Activated T-cell treated with anti-CD3 and anti-CD28 coated beads, Interleukin-2, amount 50 U/mL, for 4 hours (primary cell): ENCODE data around the gene USE1. TPM values are rescaled to one million over a fixed set of nuclear protein-coding genes. Genes with fewer than 3 reads are reported as not detected.

Experiments
- ATAC-seq, 2 donors: fragments of 200-7000 bp; cut with Tn5 transposase; one replicate each; pipeline ENCODE4 v1.10.0; 2021
- DNase-seq: peaks from one replicate; pipeline ENCODE4 v3.0.0-alpha.2; 2020
- H3K27me3 Mint-ChIP-seq: one replicate; pipeline ENCODE4 v1.8.0; 2021; ENCODE audit warnings: low read depth, mixed read lengths
- H3K36me3 Mint-ChIP-seq: one replicate; pipeline ENCODE4 v1.8.0; 2022; ENCODE audit warnings: mixed read lengths; ENCODE audit not compliant: insufficient read depth
- H3K4me1 Mint-ChIP-seq: one replicate; pipeline ENCODE4 v1.8.0; 2021; ENCODE audit warnings: low read depth, mixed read lengths
- H3K4me3 Mint-ChIP-seq: one replicate; pipeline ENCODE4 v1.8.0; 2021; ENCODE audit warnings: mild to moderate bottlenecking, moderate library complexity, mixed read lengths
- H3K9me3 Mint-ChIP-seq: one replicate; pipeline ENCODE4 v1.8.0; 2021; ENCODE audit warnings: mixed read lengths
- total RNA-seq, 3 donors: library from RNA; stranded (reverse); gene quantifications; one replicate each; pipeline ENCODE4 v1.2.1, GENCODE V29; 2021

The USE1 gene
- total RNA-seq, 3 donors from 2014 or later = 35.9 to 47.3 (median 46.6) TPM

DNA sequence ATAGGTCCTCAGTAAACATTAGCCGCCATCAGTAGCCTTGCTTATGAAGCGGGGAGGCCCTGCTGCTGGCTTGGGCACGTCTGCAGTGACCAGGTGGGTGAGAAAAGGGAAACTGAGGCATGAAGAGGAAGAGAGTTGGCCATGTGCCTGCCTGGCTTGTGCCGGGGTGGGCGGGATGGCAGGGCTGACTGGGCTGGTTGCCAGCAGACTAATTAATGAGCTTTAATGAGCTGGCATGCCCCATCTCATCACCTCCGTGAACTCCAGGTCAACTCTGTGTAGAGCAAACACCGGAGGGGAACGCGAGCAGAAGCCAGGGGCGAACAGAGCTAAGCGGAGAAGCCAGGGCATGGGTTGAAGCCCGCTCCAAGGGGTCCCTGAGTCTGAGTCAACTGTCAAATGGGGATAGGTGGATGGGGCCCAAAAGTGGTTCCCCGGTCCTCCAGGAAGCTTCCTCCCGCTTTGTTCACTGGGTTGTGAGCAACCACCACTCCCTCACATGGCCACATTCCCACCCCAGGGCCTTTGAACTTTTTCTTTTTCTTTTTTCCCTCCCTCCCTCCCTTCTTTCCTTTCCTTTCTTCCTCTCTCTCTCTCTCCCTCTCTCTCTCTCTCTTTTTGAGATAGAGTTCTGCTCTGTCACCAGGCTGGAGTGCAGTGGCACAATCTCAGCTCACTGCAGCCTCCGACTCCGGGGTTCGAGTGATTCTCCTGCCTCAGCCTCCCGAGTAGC, 21.8 kb downstream of the USE1 start:
- no peaks in the 10 kb centered on the region for H3K36me3 Mint-ChIP-seq
- DNase-seq = no peak

DNA sequence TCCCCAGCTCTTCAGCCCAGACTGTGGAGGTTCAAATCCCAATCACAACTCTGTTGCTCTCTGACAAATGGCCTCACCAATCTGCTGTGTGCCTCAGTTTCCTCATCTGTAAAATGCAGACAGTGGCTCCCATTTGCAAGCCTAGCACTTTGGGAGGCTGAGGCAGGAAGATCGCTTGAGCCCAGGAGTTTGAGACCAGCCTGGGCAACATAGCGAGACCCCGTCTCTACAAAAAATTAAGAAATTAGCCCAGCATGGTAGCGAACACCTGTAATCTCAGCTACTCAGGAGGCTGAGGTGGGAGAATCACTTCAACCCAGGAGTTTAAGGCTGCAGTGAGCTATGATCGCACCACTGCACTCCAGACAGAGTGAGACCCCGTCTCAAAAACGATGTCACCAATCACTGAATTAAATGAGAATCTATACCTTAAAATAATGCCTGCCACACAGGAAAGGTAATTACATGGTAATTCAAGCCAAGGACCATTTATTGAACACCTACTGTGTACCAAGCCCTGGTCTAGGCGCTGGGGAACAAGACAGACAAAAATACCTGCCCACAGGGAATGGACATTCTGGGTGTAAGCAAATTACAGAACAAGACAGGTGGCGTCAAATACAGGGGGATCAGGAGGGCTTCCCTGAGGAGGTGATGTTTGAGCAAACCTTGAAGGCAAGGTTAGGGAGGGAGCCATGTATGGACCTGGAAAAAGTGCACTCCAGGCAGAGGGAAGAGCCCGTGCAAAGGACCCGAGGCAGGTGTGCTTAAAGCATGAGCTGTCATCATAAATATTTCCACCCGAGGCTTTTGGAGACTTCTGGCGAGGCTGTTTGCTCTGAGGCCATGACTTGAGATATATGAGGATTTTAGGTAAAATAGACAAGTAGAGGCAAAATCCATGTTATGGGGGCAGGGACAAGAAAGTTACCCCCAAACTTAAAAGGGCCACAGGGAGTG, 22.9 kb downstream of the USE1 start:
- Mint-ChIP-seq H3K4me1 (peaks cover 12% of the 10 kb centered on the region), H3K9me3 (no peaks in the 10 kb centered on the region), H3K27me3 (no peaks in the 10 kb centered on the region), H3K4me3 (peak overlapping the region; percentile 42), H3K36me3 (no peaks in the 10 kb centered on the region)
- DNase-seq (no peak), ATAC-seq (no peak)

More for the DNA sequence above, 21.8 kb downstream of the USE1 start:
- Mint-ChIP-seq H3K9me3 (no peaks in the 10 kb centered on the region), H3K4me1 (peaks cover 14% of the 10 kb centered on the region), H3K27me3 (no peaks in the 10 kb centered on the region), H3K4me3 (peak overlapping the region; percentile 49)
- no peak for ATAC-seq

DNA sequence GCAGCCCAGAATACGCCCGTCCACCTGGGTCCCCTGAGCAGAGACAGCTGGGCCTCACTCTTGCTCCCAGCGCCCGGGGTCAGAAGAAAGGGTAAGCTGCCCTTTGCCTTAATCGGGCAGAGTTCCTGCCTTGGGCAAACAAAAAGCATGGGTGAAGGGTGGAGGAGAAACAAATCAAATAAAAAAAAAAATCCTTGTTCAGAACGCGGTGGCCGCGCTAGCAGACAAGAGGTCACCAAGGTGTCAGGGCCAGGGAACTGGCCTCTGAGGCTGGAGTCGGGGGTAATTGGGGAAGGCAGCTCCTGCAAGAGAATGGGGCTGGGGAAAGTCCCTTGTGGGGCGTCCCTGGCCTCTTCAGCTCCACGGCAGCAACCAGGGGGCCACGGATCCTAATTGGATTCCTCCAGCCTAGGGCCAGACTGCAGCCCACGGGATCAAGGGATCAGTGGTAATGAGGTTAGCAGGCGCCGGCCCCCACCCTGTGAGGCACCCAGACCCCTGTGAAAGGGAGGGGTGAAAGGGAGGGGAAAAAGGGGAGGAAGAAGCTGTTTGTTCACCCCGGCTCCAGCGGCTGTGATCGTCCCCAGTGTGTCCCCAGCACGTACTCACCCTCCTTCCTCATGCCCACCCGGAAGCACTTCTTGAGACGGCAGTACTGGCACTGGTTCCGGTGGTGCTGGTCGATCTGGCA, 25.1 kb downstream of the USE1 start:
- Mint-ChIP-seq H3K27me3 (no peaks in the 10 kb centered on the region), H3K9me3 (no peaks in the 10 kb centered on the region), H3K4me3 (no peak overlapping the region), H3K4me1 (no peaks in the 10 kb centered on the region), H3K36me3 (no peaks in the 10 kb centered on the region)
- DNase-seq = no peak
- no peak for ATAC-seq

DNA sequence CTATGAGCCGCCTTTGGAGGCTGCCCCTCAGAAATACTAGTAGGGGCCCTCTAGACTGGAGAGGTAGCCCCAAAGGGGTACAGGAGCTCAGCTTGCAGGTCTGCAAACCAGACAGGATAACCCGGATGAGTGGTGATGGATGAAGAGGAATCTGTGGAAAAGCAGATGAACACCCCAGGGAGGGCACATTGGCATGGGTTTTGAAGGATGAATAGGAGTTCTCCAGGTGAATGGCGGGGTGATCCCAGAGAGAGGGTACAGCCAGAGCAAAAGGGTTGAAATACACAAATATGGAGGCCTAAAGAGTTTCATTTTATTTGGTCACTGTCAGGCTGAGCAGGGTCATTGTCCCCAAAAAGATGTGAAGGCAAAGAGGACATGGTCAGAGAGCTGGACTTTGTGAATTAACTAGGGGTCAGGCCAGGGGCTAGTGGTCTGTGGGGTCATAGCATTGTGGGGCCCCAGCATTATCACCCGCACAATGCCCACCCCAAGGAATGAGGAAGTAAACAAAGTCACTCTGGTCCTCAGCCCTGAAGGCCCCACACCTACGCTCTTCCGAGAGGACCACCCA, 25.8 kb downstream of the USE1 start:
- no peak for DNase-seq
- H3K36me3 Mint-ChIP-seq = no peaks in the 10 kb centered on the region
- no peak for ATAC-seq
- H3K4me3 Mint-ChIP-seq = no peak overlapping the region
- no peaks in the 10 kb centered on the region for H3K9me3 Mint-ChIP-seq
- no peaks in the 10 kb centered on the region for H3K4me1 Mint-ChIP-seq
- no peaks in the 10 kb centered on the region for H3K27me3 Mint-ChIP-seq

DNA sequence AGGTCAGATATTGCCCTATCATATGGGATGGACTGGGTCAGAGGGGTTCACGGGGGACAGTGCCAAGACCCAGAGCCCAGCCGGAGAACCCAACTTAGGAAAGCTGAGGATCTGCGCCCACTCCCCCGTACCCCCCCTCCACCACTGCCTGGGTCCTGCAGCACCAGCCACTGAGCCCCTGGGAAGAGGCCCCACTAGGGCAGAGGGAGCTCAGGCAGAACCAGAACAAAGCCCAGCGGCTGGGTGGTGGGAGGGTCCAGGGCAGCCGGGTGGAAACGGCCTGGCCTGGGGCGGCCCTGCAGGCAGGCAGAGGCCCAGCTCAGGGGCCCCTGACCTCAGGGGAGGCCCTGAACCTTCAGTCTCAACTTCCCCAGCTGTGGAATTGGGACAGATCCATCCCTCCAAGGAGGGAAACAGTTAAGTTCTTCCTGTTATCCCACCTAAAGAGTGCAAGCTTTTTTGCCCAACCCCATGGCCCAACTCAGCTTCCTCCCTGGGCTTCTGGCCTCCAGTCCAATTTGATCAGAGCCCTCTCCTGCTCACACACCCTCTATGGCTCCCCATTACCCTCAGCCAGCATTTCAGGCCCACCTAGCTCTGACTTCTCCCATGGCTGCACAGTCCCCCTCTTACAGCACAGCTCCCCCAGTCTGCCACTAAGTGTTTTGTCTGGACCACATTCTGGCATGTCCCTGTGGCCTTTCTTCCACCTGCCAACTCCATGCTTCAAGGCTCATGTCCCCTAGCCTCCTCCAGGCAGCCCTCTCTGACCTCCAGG, 27.5 kb downstream of the USE1 start:
- ATAC-seq (no peak), DNase-seq (no peak)
- no peak overlapping the region for H3K4me3 Mint-ChIP-seq
- H3K36me3 Mint-ChIP-seq = no peaks in the 10 kb centered on the region
- H3K27me3 Mint-ChIP-seq = no peaks in the 10 kb centered on the region
- H3K4me1 Mint-ChIP-seq = peaks cover 5% of the 10 kb centered on the region
- no peaks in the 10 kb centered on the region for H3K9me3 Mint-ChIP-seq

DNA sequence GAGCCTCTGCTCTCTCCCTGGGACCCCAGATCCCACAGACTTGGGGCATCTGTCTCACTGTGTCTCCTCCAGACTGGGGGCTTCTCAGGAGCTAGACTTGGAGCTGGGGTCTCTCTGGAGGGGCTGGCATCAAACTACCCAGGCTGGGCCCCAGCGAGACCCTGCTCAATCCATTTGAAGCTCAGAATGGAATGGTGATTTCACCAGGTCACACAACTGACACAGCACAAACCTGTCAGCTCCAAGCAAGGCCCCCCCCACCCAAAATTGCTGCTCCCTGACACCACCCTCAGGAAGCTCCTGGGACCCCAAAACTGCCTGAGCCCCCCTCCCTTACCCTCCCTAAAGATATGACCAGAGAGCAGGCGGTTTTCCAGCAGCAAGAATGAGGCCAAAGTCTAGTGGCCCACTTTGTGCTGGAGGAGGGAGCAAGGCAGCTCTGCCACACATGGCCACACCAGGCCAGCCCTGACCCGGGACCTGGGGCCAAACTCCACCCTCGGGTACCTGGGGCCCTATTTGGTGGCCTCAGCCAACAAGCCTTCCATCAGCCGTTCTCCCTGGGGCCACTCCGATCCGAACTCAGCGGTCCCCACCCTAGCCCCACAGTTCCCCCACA, 28.2 kb downstream of the USE1 start:
- ATAC-seq (no peak), DNase-seq (no peak)
- Mint-ChIP-seq H3K27me3 (peaks cover 3% of the 10 kb centered on the region), H3K4me3 (peak overlapping the region; percentile 70), H3K9me3 (no peaks in the 10 kb centered on the region), H3K36me3 (no peaks in the 10 kb centered on the region), H3K4me1 (peaks cover 5% of the 10 kb centered on the region)

DNA sequence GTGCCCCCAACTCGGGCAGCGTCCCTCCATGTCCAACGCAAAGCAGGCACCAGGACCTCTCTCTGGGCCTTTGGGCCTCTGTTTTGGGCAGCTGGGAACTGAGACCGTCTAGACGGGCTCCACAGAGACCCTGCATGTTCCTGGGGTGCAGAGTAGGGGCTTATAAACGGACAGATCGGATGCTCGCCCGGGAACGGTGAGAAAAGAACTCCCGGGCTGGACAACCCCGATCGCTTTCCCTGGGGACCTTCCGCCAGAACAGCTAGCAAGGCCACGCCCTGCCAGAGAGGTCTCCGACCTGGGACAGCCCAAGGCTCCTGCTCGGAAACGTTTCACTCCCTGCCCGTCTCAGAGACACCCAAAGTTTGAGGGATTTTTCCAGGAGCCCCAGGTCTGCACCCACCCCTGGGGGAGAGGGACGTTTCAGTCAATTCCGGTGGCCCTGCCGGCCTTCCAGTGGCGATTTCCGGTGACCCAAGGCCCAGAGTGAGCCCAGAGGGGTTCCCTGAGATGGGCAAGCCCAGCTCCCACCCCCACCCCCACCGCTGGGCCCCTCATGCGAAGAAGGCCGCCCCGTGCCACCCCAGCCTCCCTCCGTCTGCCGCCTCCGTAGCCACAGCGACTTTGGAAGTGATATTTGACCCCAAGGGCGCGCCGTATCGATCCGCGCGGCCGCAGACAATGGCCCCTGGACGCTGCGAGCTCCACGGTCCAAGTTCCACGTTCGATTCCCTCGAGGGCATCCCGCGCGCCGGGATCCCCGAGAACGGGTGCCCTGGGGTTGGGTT, 28.9 kb downstream of the USE1 start:
- Mint-ChIP-seq H3K27me3 (peaks cover 3% of the 10 kb centered on the region), H3K36me3 (no peaks in the 10 kb centered on the region), H3K4me3 (peak overlapping the region; percentile 70), H3K4me1 (peaks cover 5% of the 10 kb centered on the region), H3K9me3 (no peaks in the 10 kb centered on the region)
- DNase-seq (no peak), ATAC-seq (no peak)

DNA sequence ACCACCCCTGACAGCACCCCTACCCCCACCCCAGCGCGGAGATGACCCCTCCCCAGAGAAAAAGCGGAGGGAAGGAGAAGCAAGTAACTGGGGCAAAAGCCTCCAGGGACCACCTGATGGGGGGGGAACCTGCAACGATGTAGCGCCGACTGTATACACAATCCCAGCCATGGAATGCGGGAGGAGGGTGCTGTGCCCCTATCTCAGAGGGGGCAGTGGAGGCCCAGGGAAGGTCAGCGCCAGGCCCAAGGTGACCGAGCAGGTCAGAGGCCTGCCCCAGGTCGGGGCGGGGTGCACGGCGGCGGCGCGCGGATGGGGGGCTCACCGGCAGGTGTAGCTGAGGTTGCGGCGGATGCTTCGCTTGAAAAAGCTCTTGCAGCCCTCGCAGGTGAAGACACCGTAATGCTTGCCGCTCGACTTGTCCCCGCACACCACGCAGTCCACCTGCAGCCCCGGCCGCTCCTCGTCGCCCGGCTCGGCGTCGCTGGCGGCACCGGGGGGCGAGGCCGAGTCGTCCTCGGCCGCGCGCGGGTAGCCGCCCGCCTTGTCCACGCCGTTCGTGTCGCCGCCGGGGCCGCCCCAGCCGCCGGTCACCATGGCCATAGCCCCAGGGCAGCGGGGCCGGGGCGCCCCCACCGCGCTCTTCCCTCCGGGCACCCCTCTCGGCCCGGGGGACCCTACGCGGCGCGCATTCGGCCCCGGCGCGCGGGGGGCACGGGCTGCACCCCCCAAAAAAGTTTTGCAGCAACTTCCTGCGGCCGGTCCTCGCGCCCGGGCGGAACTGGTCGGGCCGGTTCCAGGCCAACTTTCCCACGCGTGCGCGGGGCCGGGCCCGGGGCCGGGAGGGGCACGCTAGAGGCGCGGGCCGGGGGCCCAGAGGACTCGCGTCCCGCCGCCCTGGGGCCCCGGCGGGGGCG, 29.7 kb downstream of the USE1 start:
- peak; percentile 32 for ATAC-seq
- no peak for DNase-seq
- Mint-ChIP-seq H3K36me3 (no peaks in the 10 kb centered on the region), H3K9me3 (no peaks in the 10 kb centered on the region), H3K4me3 (peak overlapping the region; percentile 70), H3K27me3 (peaks cover 3% of the 10 kb centered on the region), H3K4me1 (peaks cover 5% of the 10 kb centered on the region)

DNA sequence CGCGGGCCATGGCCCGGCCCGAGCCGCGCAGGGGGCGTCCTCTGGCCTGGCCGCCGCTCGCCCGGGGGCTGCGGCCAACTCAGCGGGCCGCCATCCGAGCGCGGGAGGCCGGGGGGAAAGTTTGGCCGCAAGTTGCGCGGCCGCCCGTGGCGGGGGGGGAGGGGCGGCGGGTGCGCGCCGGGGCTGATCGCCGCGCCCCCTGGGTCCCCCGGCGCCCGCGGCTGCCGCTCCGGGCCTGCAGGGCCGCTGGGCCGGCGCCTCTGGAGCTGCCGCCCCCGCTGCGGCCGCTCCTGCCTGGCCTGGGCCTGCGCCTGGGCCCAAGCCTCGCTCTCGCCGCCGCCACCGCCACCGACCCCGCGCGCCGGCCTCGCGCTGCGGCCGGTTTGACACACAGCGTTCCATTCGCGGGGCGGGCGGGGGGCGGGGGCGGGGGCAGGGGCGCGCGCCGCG, 30.4 kb downstream of the USE1 start, which contains the start of gene NR2F6:
TSS of gene NR2F6 (minus strand) at position 385 of the 450 bp plus-strand sequence. CDS start 699 bp downstream, outside the sequence.
- H3K36me3 Mint-ChIP-seq = no peaks in the 10 kb centered on the region
- peaks cover 3% of the 10 kb centered on the region for H3K27me3 Mint-ChIP-seq
- peaks cover 5% of the 10 kb centered on the region for H3K4me1 Mint-ChIP-seq
- ATAC-seq = no peak
- H3K4me3 Mint-ChIP-seq = peak within 1 kb of the TSS; percentile 84
- H3K9me3 Mint-ChIP-seq = no peaks in the 10 kb centered on the region
- DNase-seq = no peak

DNA sequence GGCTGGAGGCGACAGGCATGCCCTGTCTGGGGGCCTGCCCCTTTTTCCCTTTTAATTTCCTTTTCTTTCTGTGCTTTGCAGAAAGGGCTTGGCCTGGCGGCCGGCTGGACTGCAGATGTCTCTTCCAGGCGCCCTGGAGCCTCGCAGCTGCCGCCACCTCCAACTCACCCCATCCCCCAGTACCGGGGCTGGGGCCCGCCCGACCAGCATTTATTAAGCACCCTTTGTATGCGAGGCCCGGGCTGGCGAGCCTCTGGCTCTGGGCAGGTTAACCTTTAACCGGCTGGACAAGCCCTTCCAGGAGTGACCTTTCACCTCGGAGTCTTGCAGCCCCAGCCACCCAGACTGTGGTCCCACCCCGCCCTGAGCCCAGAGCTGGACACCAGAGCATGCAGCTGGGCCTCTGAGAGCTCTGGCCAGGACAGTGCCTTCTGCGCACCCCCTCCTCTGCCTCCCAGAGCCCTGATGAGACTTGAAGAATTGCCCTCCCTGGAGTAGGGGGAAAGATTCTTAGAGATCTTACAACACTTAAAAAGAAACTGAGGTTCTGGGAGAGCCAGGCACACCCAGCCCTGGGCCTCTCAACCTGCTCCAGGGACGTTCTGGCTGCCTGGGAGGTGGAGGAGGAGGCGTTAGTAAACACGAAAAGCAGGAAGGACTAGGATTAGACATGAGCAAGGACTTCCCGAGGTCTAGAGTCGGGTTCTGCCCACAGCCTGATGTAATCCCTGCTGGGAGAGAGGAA, 31.7 kb downstream of the USE1 start:
- H3K4me1 Mint-ChIP-seq = peaks cover 5% of the 10 kb centered on the region
- no peak for ATAC-seq
- no peak for DNase-seq
- no peaks in the 10 kb centered on the region for H3K36me3 Mint-ChIP-seq
- peak overlapping the region; percentile 84 for H3K4me3 Mint-ChIP-seq
- peaks cover 3% of the 10 kb centered on the region for H3K27me3 Mint-ChIP-seq
- no peaks in the 10 kb centered on the region for H3K9me3 Mint-ChIP-seq

DNA sequence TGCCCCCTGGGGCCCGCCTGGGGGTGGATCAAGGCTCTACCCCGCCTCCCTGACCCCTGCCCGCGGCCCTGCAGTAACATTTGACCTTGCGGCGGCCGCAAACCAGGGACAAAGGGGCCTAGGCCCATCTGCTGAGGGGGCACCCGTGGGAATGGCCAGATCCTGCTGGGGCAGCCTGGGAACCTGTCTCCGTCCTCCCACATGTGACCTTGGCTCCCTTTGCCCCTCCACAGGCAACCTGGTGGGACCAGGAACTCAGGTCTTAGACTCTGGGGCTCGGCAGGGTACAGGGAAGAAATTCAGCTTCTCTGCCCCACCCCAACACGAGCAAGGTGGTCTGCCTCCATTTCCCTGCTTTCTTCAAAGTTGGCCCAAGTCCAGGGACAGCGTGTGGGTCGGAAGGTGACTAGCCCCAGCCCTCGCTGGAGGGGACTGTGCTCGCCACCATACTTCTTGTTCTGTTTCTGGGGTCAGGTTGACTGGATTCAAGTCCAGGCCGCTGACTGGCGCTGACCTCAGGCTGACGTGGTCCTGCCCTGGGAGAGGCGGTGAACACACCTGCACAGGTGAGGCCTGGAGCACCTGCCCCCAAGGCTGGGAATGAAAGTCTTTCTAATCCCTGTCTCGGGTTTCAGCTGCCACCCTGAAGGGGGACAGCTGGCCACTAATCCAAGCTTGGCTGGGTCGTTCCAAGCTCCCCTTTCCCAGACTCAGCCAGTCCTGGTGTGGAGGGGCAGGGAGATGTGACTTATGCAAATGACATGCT, 33.0 kb downstream of the USE1 start:
- Mint-ChIP-seq H3K9me3 (no peaks in the 10 kb centered on the region), H3K4me3 (peak overlapping the region; percentile 31), H3K36me3 (no peaks in the 10 kb centered on the region), H3K4me1 (peaks cover 5% of the 10 kb centered on the region), H3K27me3 (peaks cover 3% of the 10 kb centered on the region)
- DNase-seq (no peak), ATAC-seq (no peak)
